ENCODE results near the gene ATRN. TPM values are rescaled to one million over a fixed set of nuclear protein-coding genes. Genes with fewer than 3 reads are reported as not detected.

The ATRN gene
- polyA plus RNA-seq, 1 donor (not counting 4 experiments of a cell fraction or from before 2014, with no cell fraction given): 49.9 TPM

- no peak overlapping the region for H2AFZ ChIP-seq (ENCODE audit: control insufficient read depth, low read length)
- DNase-seq (ENCODE audit: low read depth, low spot score) (no peak), FAIRE-seq (no peak)
- H3K4me3 ChIP-seq (ENCODE audit: control insufficient read depth in 2 of 3, extremely low read depth in 1 of 3, insufficient read depth in 2 of 3, low read depth in 1 of 3, low read length in 3 of 3): no peak overlapping the region
- dilution Hi-C loops (cut with MboI; ENCODE audit: extremely low pct_ligation_motif_present, low sequenced_read_pairs): no loop called here
- H4K20me1 ChIP-seq (ENCODE audit: control insufficient read depth, extremely low read depth, insufficient read depth, low read length): no peaks in the 10 kb centered on the region
- no peak overlapping the region for H3K9ac ChIP-seq (ENCODE audit: control insufficient read depth, extremely low read depth, insufficient read depth, low read length)
- no peaks in the 10 kb centered on the region for H3K9me1 ChIP-seq (ENCODE audit: control insufficient read depth, extremely low read depth, insufficient read depth, low read length)
- H3K9me3 ChIP-seq (ENCODE audit: control insufficient read depth, low read depth, low read length): no peaks in the 10 kb centered on the region
- no peak overlapping the region for H3K4me2 ChIP-seq (ENCODE audit: control insufficient read depth, extremely low read depth, insufficient read depth, low read depth, low read length)
- H3K36me3 ChIP-seq (ENCODE audit: control insufficient read depth in 2 of 2, extremely low read depth in 1 of 2, insufficient read depth in 2 of 2, low read length in 2 of 2): no peaks in the 10 kb centered on the region
- H3K4me1 ChIP-seq (ENCODE audit: control insufficient read depth, extremely low read depth, insufficient read depth, low read length): no peaks in the 10 kb centered on the region
- no peaks in the 10 kb centered on the region for H3K79me2 ChIP-seq (ENCODE audit: control insufficient read depth, insufficient read depth, low read length)
- H3K27me3 ChIP-seq (ENCODE audit: control insufficient read depth, extremely low read depth, insufficient read depth, low read length): peaks cover 49% of the 10 kb centered on the region
- no peak overlapping the region for H3K27ac ChIP-seq (ENCODE audit: control insufficient read depth, insufficient read depth, low read length)
- TF ChIP-seq EZH2 (IDR thresholded peaks at IDR 0.05; ENCODE audit: low read length) (peak; percentile 87), CTCF (optimal IDR thresholded peaks at IDR 0.05 in 1 of 3, IDR thresholded peaks at IDR 0.05 in 1 of 3, conservative IDR thresholded peaks at IDR 0.05 in 1 of 3; ENCODE audit: extremely low read depth in 1 of 3, insufficient read depth in 2 of 3, low read length in 3 of 3) (no peak)
These were observed 210.6 kb downstream of the ATRN start for GRCh38 chr20:3681352-3681930.

GRCh38 chr20:3681931-3682781, 211.3 kb downstream of the ATRN start, which contains the start of gene ADAM33:
TSS of gene ADAM33 (minus strand) at chr20:3682010. CDS start at chr20:3682004, 6 bp downstream.
- FAIRE-seq (no peak), DNase-seq (ENCODE audit: low read depth, low spot score) (no peak)
- dilution Hi-C loops (cut with MboI; ENCODE audit: extremely low pct_ligation_motif_present, low sequenced_read_pairs): no loop called here
- Histone ChIP-seq H3K4me3 (ENCODE audit: control insufficient read depth in 2 of 3, extremely low read depth in 1 of 3, insufficient read depth in 2 of 3, low read depth in 1 of 3, low read length in 3 of 3) (no peak within 1 kb of the TSS), H3K9ac (ENCODE audit: control insufficient read depth, extremely low read depth, insufficient read depth, low read length) (no peak within 1 kb of the TSS), H3K9me1 (ENCODE audit: control insufficient read depth, extremely low read depth, insufficient read depth, low read length) (no peaks in the 10 kb centered on the region), H4K20me1 (ENCODE audit: control insufficient read depth, extremely low read depth, insufficient read depth, low read length) (no peaks in the 10 kb centered on the region), H3K4me2 (ENCODE audit: control insufficient read depth, extremely low read depth, insufficient read depth, low read depth, low read length) (no peak within 1 kb of the TSS), H3K27me3 (ENCODE audit: control insufficient read depth, extremely low read depth, insufficient read depth, low read length) (peaks cover 45% of the 10 kb centered on the region), H3K36me3 (ENCODE audit: control insufficient read depth in 2 of 2, extremely low read depth in 1 of 2, insufficient read depth in 2 of 2, low read length in 2 of 2) (no peaks in the 10 kb centered on the region), H3K79me2 (ENCODE audit: control insufficient read depth, insufficient read depth, low read length) (no peaks in the 10 kb centered on the region), H3K4me1 (ENCODE audit: control insufficient read depth, extremely low read depth, insufficient read depth, low read length) (no peaks in the 10 kb centered on the region), H3K9me3 (ENCODE audit: control insufficient read depth, low read depth, low read length) (no peaks in the 10 kb centered on the region), H3K27ac (ENCODE audit: control insufficient read depth, insufficient read depth, low read length) (no peak within 1 kb of the TSS), H2AFZ (ENCODE audit: control insufficient read depth, low read length) (no peak within 1 kb of the TSS)
- TF ChIP-seq CTCF (optimal IDR thresholded peaks at IDR 0.05 in 1 of 3, IDR thresholded peaks at IDR 0.05 in 1 of 3, conservative IDR thresholded peaks at IDR 0.05 in 1 of 3; ENCODE audit: extremely low read depth in 1 of 3, insufficient read depth in 2 of 3, low read length in 3 of 3): no peak
- peak; percentile 67 for TF ChIP-seq EZH2 (IDR thresholded peaks at IDR 0.05; ENCODE audit: low read length)

All from keratinocyte (primary cell).